Raji (cell line): ENCODE measurements around the gene REP15.

Source experiments
- POLR2A ChIP-seq: IDR thresholded peaks from 2 replicates; pipeline ENCODE4 v1.6.1; 2011; ENCODE audit warnings: low read depth, low read length, control low read depth; ENCODE audit not compliant: insufficient read depth

REP15 gene, protein sequence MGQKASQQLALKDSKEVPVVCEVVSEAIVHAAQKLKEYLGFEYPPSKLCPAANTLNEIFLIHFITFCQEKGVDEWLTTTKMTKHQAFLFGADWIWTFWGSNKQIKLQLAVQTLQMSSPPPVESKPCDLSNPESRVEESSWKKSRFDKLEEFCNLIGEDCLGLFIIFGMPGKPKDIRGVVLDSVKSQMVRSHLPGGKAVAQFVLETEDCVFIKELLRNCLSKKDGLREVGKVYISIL

GRCh38 chr12:27696293-27696652 is at the start of gene REP15:
TSS of gene REP15 (plus strand) at chr12:27696447. CDS start at chr12:27696563, 116 bp downstream.
- no peak for TF ChIP-seq POLR2A

- no peak for TF ChIP-seq POLR2A
Measured at GRCh38 chr12:27650011-27650410, 46.2 kb upstream of the REP15 start.

GRCh38 chr12:27651201-27651600 is 45.0 kb upstream of the REP15 start:
- no peak for TF ChIP-seq POLR2A

DNA sequence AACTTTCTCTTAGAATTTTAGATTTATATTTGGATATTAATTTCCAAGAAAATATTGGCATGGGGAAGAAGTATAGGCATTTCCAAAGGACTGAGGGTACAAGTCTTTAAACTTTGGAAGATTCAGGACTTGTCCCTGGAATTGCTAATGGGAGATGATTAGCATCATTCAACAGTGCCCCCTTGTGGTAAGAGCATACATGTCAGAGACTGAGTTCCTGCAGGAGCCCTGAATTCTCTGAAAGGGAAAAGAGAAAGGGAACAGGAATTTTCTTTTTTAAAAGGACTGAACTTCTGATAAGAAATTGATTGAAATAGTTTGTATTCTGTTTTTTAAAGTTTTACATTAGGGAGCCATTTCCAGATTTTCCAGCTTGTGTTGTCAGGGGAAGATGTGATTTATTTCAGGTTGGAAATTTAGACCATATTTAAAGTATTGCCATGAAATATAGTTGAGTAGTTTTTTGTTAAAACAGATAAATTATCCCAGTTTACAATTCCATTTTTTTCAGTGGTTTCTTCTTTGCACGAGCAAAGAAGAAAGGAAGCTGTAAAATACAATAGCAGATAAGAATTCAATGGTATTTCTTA is 44.0 kb upstream of the REP15 start:
- TF ChIP-seq POLR2A, result no peak

GRCh38 chr12:27653661-27654060 is 42.6 kb upstream of the REP15 start:
- no peak for TF ChIP-seq POLR2A

- TF ChIP-seq POLR2A, result no peak
Measured at GRCh38 chr12:27657296-27657695, 39.0 kb upstream of the REP15 start.

- TF ChIP-seq POLR2A, result no peak
Measured at GRCh38 chr12:27665704-27666103, 30.5 kb upstream of the REP15 start.

DNA sequence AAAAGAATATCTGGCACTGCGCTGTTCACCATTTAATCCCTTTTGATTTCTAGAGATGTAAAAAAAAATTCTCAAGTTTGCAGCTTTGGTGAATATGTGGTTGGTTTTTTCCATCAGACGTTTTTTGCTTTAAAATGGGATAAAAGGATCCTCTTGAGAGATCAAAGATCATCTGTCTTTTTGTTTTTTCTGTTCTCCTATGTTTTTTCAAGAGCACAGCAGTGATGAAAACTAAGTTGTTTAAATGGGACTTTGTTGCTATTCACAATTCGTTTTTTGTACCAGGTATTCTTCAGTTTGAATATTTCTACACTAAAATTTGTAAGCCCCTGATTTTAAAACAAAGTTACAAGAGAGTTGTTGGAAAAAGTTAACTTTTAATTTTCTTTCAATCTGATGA is 29.7 kb upstream of the REP15 start:
- TF ChIP-seq POLR2A, result no peak

- no peak for TF ChIP-seq POLR2A
Measured at GRCh38 chr12:27667540-27667939, 28.7 kb upstream of the REP15 start.

- TF ChIP-seq POLR2A, result no peak
Measured at GRCh38 chr12:27672051-27672450, 24.2 kb upstream of the REP15 start.

GRCh38 chr12:27672643-27673042 is 23.6 kb upstream of the REP15 start:
- no peak for TF ChIP-seq POLR2A

DNA sequence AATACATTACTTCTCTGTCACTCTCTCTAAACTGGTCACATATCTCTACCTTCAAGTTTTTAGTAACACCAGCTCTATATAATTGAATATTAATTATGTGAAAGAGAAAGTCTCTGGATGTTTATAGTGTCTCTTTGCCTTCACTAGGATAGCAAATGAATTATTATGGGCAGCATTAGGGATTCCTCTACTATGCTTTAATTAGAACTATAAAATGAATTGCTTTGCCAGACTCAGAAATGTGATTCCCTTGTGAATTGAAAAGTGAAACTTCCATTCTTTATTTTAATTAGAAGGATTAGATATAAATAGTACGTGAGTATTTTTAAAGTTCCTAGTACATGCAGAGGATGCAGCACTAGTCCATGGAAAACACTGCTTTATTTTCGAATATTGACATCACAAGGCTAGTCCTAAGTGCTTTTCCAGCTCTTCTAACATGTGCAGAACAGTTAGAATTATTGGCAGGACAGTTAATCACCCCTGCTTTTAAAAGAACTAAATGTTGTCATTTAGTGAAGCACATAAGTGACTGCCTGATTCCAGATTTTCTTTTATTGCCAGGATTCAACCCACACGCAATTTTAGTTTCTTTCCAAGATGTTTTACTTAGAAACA is 23.0 kb upstream of the REP15 start:
- TF ChIP-seq POLR2A, result no peak

GRCh38 chr12:27674989-27675388 is 21.3 kb upstream of the REP15 start:
- no peak for TF ChIP-seq POLR2A

DNA sequence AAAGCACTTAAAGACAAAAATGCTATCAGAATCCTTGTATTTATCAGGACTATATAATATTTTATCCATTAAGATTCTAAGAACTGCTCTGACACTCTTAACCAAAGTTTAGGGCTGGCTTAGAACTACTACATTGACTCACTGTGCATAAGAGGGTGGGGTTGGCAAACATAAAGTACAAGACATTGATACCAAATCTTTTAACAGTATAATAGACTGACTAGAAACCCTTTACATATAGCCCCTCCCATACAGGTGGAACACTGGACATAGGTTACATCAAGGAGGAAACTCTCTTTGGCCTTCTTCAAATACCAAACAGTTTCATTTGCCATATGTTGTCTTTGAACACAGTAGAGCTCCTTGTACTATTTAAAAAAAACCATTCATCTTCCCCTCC is 15.6 kb upstream of the REP15 start:
- TF ChIP-seq POLR2A, result no peak

DNA sequence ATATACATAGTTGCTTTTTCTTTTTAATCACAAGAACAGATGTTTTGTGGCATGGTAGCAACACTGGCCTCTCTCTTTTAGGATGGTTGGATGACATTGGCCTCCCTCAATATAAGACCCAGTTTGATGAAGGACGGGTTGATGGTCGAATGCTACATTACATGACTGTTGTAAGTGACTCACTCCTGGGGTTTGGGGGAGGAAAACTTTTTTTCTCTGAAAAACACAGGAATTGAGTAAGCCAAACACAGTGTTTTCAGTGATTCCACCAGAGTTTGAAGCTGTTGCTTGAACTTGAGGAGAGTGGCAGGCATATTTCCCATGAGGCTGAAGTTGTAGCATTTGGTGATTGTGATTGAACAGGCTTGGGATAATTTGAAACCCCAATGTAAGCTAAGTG is 13.7 kb upstream of the REP15 start:
- no peak for TF ChIP-seq POLR2A

- TF ChIP-seq POLR2A, result no peak
Measured at GRCh38 chr12:27685274-27685673, 11.0 kb upstream of the REP15 start.

GRCh38 chr12:27686147-27686546 is 10.1 kb upstream of the REP15 start:
- no peak for TF ChIP-seq POLR2A
